HG02973 (cell line): ENCODE measurements around the gene SELE.
"Not testable (repeated sequence)": the region's sequence is repeated elsewhere in the genome, so short reads cannot be mapped to it uniquely, and the experiment has no call there.

Source experiments
- ATAC-seq: cut with Tn5 transposase; IDR thresholded peaks from one replicate; pipeline ENCODE4 v1.9.1; 2021; ENCODE audit warnings: moderate library complexity; ENCODE audit not compliant: unreplicated experiment

SELE gene

GRCh38 chr1:169683168-169683567 is 50.7 kb downstream of the SELE start:
- not testable (repeated sequence) for ATAC-seq

GRCh38 chr1:169682071-169682470 is 51.8 kb downstream of the SELE start:
- no peak for ATAC-seq

- ATAC-seq = peak; percentile 40
Observed at GRCh38 chr1:169681140-169681539, 52.7 kb downstream of the SELE start.

GRCh38 chr1:169680377-169681019 is 53.4 kb downstream of the SELE start:
- peak; percentile 45 for ATAC-seq

GRCh38 chr1:169679692-169680091 is 54.2 kb downstream of the SELE start:
- ATAC-seq = no peak

- no peak for ATAC-seq
Observed at GRCh38 chr1:169676001-169676400, 57.9 kb downstream of the SELE start.
